HG03108 (cell line): ENCODE data around the gene WDR33.

ENCODE experiments used
- ATAC-seq: cut with Tn5 transposase; IDR thresholded peaks from one replicate; pipeline ENCODE4 v1.9.1; 2021; ENCODE audit warnings: moderate library complexity; ENCODE audit not compliant: unreplicated experiment

WDR33 gene

DNA sequence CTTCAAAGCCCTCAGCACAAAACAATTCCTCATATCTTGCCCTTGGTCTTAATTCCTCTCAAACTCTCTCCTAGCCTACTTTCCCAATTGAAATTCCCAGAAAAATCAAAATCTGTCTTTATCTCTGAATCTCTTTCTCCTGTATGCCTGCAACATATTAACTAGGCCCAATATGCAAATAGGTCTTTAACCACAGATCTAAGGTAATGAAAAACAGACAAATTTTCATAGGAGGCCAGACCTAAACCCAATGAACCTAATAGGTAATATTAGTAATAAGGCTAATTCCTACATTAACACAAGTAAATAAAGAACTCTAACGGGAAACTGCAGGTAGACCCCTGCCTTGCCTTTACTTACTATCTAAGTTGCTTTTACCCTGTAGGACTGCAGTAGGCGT lies 41.4 kb downstream of the WDR33 start:
- peak; percentile 47 for ATAC-seq

DNA sequence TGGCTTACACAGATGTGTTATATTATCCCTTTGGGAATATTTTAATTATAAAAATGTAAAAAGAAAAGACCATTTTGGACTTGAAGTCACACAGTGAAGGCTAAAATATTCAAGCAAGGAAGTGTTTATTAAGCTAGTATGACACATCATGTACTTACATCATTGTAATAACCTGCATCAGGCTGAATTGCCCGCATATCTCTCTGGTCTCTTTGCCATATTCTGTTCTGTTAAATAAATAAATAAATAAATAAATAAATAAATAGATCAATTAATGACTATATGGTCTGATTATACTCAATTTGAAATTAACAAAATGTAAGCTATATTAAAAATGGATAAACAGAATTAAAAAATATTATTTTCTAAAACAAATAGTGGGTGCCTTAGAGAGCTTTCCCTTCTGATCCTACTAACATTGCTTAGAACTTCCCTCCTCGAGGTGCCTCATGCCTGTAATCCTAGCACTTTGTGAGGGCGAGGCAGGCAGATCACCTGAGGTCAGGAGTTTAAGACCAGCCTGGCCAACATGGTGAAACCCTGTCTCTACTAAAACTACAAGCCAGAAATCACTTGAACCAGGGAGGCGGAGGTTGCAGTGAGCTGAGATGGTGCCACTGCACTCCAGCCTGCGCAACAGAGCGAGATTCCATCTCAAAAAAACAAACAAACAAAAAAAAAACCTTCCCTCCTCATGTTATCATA lies 42.0 kb downstream of the WDR33 start:
- ATAC-seq: no peak

DNA sequence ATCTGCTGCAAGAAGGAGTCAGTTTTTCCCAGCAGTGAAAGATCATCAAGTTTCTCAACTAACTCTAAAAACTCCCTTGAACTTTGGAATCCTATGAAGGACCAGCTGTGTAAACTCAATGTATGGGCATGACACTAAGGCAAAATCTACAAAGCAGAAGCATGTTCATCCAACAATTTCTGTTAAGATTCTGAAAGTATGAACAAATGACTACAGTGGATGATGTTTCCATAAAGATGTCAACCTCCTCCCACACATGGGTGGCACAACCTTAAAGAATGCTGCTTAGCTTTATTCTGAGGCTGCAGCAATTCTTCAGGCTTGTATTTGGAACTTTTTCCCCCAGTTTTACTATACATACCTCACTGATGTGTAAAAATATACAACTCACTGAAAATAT lies 47.2 kb downstream of the WDR33 start:
- no peak for ATAC-seq

DNA sequence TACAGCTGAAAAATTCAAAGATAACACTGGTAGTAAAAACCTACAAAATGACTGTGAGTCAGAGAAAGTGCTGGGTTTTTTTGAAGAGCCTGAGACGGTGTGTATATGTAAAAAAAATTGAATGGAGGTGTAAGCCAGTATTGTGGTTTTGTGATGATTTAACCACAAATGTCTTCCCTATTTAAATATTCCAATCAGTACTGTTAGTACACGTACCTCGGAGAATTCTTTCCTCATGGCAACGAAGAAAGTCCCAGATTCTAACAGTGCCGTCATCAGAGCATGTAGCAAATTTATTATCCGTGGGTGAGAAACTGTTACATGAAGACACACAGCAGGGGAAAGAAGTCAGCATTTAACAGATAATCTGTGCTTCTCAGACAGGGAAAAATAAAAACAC lies 48.1 kb downstream of the WDR33 start:
- no peak for ATAC-seq

- no peak for ATAC-seq
Observed at GRCh38 chr2:127762441-127762840, 48.5 kb downstream of the WDR33 start.

DNA sequence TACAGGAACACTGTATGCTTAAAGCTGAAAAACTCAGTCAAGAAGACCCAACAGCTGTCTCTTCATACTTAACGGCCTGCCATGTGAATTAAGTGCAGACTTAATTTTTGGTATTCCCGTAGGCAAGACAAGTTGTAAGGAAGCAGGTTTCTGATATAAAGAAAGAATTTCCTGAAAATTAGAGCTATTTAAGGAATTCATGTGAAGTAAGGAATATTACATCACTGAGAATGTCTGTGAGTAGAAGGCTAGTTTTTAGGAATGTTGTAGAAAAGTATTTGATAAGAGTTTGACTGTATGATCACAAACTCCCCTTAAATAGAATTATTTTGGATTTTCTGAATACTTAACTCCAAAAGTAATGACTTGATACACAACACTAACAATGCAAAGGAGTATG lies 51.0 kb downstream of the WDR33 start:
- no peak for ATAC-seq

GRCh38 chr2:127754186-127754585 lies 56.8 kb downstream of the WDR33 start:
- ATAC-seq: no peak

DNA sequence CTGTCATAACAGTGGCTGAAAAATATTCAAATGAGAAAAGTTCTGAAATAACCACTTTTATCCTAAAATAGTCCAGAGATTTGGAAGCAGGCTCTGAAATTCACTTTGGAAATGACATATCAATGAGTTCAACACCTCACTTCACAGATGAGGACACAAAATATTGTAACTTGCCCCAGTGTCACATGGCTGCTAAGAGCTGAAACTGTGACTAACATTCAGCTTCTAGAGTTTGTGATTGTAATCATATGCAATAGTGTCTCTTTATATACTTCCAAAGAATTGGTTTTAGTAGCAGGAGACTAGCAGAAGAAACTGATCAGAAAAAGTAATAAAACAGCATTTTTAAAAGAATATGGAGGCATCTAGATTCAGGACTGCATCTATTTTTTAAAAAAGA lies 57.6 kb downstream of the WDR33 start:
- ATAC-seq: no peak

GRCh38 chr2:127749537-127749936 lies 61.4 kb downstream of the WDR33 start:
- ATAC-seq: peak; percentile 97

- ATAC-seq: no peak
Observed at GRCh38 chr2:127747621-127748020, 63.4 kb downstream of the WDR33 start.

DNA sequence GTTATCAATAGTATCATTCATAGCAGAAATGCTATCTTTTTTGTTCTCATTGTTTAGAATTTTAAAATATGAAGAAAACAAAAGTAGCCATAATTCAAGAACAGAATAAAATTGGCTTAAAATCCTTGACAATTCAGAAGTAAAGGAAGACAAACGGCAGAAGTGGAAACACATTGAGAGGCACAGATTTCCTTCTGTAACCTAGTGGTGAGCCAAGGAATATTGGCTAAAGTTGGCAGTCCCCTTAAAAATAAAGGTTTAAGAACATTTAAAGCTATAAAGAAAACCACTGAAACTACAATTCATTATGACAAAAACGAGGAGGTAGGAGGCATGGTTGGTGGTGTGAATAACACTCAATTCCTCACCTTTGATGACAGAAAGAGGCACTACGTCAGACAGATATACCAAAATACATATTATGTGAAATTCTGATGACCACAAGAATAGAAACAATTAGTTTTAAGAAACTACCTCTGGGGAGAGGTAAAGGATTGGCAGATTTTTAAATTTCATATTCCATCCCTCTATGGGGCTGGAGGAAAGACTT lies 67.4 kb downstream of the WDR33 start:
- no peak for ATAC-seq

- no peak for ATAC-seq
Observed at GRCh38 chr2:127740665-127741288, 70.2 kb downstream of the WDR33 start.

- ATAC-seq: no peak
Observed at GRCh38 chr2:127739800-127740199, 71.2 kb downstream of the WDR33 start.

DNA sequence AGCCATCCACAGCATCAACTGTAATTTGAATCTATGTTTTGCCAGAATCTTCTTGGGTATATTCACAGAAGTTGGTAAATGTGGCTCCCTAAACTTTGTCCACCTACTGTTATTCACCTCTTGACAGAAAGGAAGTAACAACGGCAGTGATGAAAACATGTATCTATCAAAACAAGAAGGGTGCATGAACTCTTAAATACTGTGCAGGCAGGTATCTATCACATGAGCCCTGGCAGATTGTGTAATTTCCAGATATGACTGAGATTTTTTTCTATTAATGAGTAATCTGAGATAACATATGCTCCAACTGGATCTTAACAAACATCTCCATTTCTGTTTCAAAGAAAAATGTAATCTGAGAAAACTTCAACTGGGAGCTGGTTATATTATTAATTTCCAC lies 73.1 kb downstream of the WDR33 start:
- peak; percentile 40 for ATAC-seq

DNA sequence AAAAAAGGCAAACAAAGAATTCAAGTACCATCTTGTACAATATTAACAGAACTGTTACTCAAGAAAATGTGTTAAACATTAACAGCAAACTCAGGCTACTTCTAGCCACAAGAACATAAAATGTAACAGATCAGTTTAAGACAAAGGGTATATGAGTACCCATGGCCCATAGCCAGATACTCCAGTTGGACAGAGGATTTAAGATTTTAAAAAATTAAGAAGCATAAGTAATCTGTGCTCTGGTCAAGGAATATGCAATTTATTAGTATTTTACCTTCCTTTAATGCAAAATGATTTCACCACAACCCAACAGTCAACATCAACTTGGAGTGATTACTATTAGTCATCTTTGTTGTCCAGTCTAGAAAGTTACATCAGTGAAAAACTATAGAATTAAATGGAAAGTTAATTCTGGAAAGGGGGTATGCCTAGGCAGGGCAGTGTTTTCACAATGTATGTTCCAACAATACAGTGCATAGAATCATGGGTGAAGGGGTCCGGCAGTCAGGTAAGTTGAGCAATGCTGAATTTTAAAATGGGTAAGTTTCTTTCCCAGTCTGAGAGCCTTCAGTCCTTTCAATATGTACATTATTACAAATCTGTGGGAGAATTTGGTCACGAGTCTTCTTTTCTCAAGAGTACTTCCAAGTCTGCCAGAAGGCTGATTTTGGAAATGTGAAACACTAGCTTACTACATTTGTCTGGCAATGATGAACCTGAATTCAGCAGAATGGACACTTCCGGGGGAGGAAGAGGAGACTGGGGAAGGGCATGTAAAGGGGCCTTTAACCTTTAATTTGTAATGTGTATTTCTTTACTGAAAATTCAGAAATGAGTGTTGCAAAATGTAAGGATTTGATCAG lies 75.2 kb downstream of the WDR33 start:
- peak; percentile 64 for ATAC-seq

DNA sequence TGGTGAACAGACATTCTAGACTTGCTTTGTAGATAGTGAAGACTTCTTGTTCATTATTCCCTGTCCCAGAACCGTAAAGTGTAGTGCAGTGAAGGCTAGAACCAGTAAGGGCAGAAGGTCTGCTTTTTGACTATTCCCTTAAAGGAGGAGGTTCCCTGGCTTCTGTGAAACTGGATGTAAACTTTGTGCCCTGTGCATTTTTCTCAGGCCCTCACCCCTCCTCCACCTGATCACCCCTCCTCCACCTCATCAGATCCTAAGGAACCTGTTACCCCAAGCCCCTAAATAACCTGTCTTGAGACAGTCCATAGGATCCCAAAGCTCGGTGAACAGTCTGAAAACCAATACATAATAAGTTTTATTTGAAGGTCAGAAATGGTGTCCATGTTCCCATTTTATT lies 75.9 kb downstream of the WDR33 start:
- ATAC-seq: no peak

DNA sequence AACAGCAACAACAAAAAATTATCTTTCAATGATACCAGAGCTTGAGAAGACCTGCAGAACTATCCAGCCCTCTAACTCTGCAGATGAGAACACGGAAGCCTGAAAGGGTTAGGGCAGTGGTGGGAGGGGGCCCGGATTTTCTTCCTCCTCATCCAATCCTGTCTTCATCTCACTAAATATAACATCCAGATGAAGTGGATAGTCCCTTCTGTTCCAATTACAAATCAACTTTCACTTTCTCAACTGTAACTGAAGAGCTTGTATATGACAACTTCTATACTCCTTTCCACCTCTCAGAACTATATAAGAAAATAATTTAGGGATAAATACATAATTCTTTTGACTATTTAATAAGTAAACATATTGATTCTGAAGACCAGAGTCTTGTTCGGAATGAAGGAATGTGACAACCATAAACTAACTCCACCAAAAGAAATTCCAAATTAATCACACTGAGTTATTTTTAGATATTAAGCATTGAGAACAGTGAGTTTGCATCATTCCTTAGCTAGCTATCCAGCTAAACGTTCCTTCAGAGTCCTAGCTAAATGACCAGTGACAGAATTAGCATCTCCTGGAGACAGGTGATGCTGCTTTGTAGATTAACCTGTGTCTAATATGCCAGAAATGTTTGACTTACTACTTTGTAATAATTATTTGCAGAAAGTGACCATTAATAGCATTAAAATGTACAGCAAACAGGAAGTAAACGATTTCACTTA lies 77.0 kb downstream of the WDR33 start:
- ATAC-seq: no peak

DNA sequence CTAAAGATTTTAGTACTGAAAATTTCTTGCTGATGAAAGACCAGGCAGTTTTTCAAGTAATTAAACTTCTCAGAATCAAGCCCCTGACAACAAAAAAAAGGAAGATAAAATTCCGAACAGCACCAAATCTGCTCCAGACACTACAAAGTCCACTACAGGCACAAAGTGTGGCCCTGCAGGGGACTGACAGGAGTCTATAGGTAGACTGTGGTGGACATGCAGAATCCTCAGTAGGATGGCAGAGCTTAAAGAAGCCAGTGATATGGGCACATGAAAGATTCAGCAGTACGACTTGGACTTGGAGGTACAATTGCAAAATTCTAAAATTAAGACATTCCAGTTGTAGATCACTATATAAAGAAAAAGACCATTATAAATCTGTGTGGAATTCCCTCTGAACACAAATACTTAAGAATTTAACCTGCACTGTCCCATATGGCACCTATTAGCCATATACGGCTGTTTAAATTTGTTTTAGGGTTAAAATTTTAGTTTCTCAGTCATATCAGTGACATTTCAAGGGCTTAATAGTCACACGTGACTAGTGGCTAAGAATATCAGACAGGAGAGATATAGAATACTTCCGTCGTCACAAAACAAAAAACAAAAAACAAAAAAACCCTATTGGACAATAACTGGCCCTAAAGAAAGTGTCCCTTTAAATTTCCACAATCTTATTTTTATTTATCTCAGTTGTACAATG lies 77.7 kb downstream of the WDR33 start:
- ATAC-seq: no peak

GRCh38 chr2:127726158-127726880 lies 84.7 kb downstream of the WDR33 start:
- no peak for ATAC-seq

GRCh38 chr2:127722807-127723206 lies 88.2 kb downstream of the WDR33 start:
- no peak for ATAC-seq
